HEK293 (cell line): ENCODE data around the gene GRID2.

Experiments used
- CTCF ChIA-PET: fragments of 350-600 bp; formaldehyde crosslinking; extraction: SDS; loops from one replicate; lab custom pipeline; 2021; ENCODE audit warnings: antibody characterized with exemption; lab: Yijun Ruan, JAX
- POLR2A ChIA-PET: fragments of 300-600 bp; formaldehyde crosslinking; extraction: SDS; loops from one replicate; lab custom pipeline; 2020; ENCODE audit warnings: antibody characterized with exemption, inconsistent platforms; lab: Yijun Ruan, JAX
- H3K27ac ChIP-seq: fragments of 200-500 bp; sonication (Bioruptor generic); 2 replicates; pipeline ENCODE4 v1.5.1; 2014; ENCODE audit warnings: low read depth, low read length, control low read depth, inconsistent platforms; ENCODE audit errors: extremely low read depth
- H3K36me3 ChIP-seq, 2 experiments: fragments of 200-500 bp in 1 of 2; sonication (Bioruptor generic) in 1 of 2; 1 replicate in 1 of 2; 2 replicates in 1 of 2; pipeline ENCODE4 v1.5.1; 2014 to 2017; ENCODE audit warnings: inconsistent platforms in 2 of 2, low read length in 2 of 2; ENCODE audit not compliant: control insufficient read depth in 2 of 2, insufficient read depth in 1 of 2
- H3K4me1 ChIP-seq: fragments of 200-500 bp; sonication (Bioruptor generic); 2 replicates; pipeline ENCODE4 v1.5.1; 2014; ENCODE audit warnings: mild to moderate bottlenecking, low read length, inconsistent platforms; ENCODE audit not compliant: control insufficient read depth, insufficient read depth
- H3K4me3 ChIP-seq: 2 replicates; pipeline ENCODE4 v1.5.1; 2011; ENCODE audit warnings: low read depth, mild to moderate bottlenecking, control low read depth, low read length, moderate library complexity
- H3K9me3 ChIP-seq: fragments of 200-500 bp; sonication (Bioruptor generic); 2 replicates; pipeline ENCODE4 v1.5.1; 2014; ENCODE audit warnings: low read depth, low read length, inconsistent platforms; ENCODE audit not compliant: control insufficient read depth, insufficient read depth
- MYNN ChIP-seq: fragments of 450-650 bp; formaldehyde crosslinking; IDR thresholded peaks from 2 replicates; pipeline ENCODE4 v1.5.1; 2016; ENCODE audit warnings: missing biosample characterization, missing genetic modification characterization, borderline replicate concordance
- PRDM1 ChIP-seq: fragments of 450-650 bp; formaldehyde crosslinking; IDR thresholded peaks from 2 replicates; pipeline ENCODE4; 2016; ENCODE audit warnings: missing biosample characterization, missing genetic modification characterization
- ZBTB20 ChIP-seq: fragments of 450-650 bp; formaldehyde crosslinking; IDR thresholded peaks from 2 replicates; pipeline ENCODE4 v1.5.1; 2016; ENCODE audit warnings: missing biosample characterization, missing genetic modification characterization
- ZNF184 ChIP-seq: fragments of 450-650 bp; IDR thresholded peaks from 2 replicates; pipeline ENCODE4 v1.5.1; 2018; ENCODE audit warnings: missing biosample characterization, mild to moderate bottlenecking, missing genetic modification characterization
- ZNF248 ChIP-seq: fragments of 450-650 bp; formaldehyde crosslinking; IDR thresholded peaks from 2 replicates; pipeline ENCODE4 v1.5.1; 2017; ENCODE audit warnings: missing biosample characterization, missing genetic modification characterization
- ZNF416 ChIP-seq: fragments of 450-650 bp; formaldehyde crosslinking; IDR thresholded peaks from 2 replicates; pipeline ENCODE4 v1.5.1; 2016; ENCODE audit warnings: missing biosample characterization, missing genetic modification characterization
- ZNF518A ChIP-seq: fragments of 450-650 bp; formaldehyde crosslinking; conservative IDR thresholded peaks from 2 replicates; pipeline ENCODE4 v1.5.1; 2016; ENCODE audit warnings: low read depth, missing biosample characterization, missing genetic modification characterization
- ZNF571 ChIP-seq: fragments of 450-650 bp; formaldehyde crosslinking; IDR thresholded peaks from 2 replicates; pipeline ENCODE4 v1.5.0; 2017; ENCODE audit warnings: missing biosample characterization, missing genetic modification characterization
- ZNF629 ChIP-seq: fragments of 450-650 bp; formaldehyde crosslinking; IDR thresholded peaks from 2 replicates; pipeline ENCODE4 v1.5.1; 2017; ENCODE audit warnings: missing biosample characterization, missing genetic modification characterization
- ZNF654 ChIP-seq: fragments of 450-650 bp; formaldehyde crosslinking; IDR thresholded peaks from 2 replicates; pipeline ENCODE4 v1.5.1; 2016; ENCODE audit warnings: low read depth, missing biosample characterization, missing genetic modification characterization
- ZNF76 ChIP-seq: fragments of 450-650 bp; formaldehyde crosslinking; IDR thresholded peaks from 2 replicates; pipeline ENCODE4; 2016; ENCODE audit warnings: low read depth, missing biosample characterization, missing genetic modification characterization, borderline replicate concordance
- ZNF777 ChIP-seq: fragments of 450-650 bp; formaldehyde crosslinking; IDR thresholded peaks from 2 replicates; pipeline ENCODE4 v1.5.1; 2017; ENCODE audit warnings: missing biosample characterization, missing genetic modification characterization, borderline replicate concordance
- TF ChIP-seq, protein P1 (sequence below): fragments of 450-650 bp; formaldehyde crosslinking; IDR thresholded peaks from 2 replicates; pipeline ENCODE4 v1.5.1; 2016; ENCODE audit warnings: missing biosample characterization, missing genetic modification characterization
- TF ChIP-seq, protein P2 (sequence below): fragments of 450-650 bp; formaldehyde crosslinking; IDR thresholded peaks from 2 replicates; pipeline ENCODE4 v1.5.1; 2017; ENCODE audit warnings: missing biosample characterization, missing genetic modification characterization

The GRID2 gene

DNA sequence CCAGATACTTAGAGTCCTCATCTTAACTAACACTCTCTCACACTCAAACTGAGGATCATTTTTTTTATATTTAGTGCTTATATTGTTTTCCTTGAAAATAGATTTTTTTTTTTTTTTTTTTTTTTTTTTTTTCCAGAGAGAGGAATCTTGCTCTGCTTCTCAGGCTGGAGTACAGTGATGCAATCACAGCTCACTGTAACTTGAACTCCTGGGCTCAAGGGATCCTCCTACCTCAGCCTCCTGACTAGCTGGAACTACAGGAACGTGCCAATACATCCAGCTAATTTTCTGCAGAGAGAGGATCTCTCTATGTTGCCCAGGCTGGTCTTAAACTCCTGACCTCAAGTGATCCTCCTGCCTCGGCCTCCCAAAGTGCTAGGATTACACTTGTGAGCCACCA lies 874.5 kb downstream of the GRID2 start:
- no peaks in the 10 kb centered on the region for H3K9me3 ChIP-seq
- TF ChIP-seq ZNF629 (tag by site-specific recombination) (no peak), PRDM1 (tag by site-specific recombination) (no peak), ZNF416 (no peak), ZNF248 (tag by site-specific recombination) (no peak), ZNF518A (tag by site-specific recombination) (no peak), MYNN (tag by site-specific recombination) (no peak), ZNF571 (tag by site-specific recombination) (no peak), ZNF76 (no peak), ZNF777 (tag by site-specific recombination) (no peak)
- TF ChIP-seq, protein P1, sequence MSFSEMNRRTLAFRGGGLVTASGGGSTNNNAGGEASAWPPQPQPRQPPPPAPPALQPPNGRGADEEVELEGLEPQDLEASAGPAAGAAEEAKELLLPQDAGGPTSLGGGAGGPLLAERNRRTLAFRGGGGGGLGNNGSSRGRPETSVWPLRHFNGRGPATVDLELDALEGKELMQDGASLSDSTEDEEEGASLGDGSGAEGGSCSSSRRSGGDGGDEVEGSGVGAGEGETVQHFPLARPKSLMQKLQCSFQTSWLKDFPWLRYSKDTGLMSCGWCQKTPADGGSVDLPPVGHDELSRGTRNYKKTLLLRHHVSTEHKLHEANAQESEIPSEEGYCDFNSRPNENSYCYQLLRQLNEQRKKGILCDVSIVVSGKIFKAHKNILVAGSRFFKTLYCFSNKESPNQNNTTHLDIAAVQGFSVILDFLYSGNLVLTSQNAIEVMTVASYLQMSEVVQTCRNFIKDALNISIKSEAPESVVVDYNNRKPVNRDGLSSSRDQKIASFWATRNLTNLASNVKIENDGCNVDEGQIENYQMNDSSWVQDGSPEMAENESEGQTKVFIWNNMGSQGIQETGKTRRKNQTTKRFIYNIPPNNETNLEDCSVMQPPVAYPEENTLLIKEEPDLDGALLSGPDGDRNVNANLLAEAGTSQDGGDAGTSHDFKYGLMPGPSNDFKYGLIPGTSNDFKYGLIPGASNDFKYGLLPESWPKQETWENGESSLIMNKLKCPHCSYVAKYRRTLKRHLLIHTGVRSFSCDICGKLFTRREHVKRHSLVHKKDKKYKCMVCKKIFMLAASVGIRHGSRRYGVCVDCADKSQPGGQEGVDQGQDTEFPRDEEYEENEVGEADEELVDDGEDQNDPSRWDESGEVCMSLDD (tag by site-specific recombination) = no peak
- TF ChIP-seq, all 188 proteins: peak for 0
- POLR2A ChIA-PET = no interaction called here
- Histone ChIP-seq H3K4me3 (no peak overlapping the region), H3K27ac (no peak overlapping the region), H3K36me3 (no peaks in the 10 kb centered on the region), H3K4me1 (no peaks in the 10 kb centered on the region)
- CTCF ChIA-PET = interaction anchor here (0.6 kb wide), 1 partner anchor 9 kb away, joined by 4 read pairs; no protein-coding TSS in a partner anchor

DNA sequence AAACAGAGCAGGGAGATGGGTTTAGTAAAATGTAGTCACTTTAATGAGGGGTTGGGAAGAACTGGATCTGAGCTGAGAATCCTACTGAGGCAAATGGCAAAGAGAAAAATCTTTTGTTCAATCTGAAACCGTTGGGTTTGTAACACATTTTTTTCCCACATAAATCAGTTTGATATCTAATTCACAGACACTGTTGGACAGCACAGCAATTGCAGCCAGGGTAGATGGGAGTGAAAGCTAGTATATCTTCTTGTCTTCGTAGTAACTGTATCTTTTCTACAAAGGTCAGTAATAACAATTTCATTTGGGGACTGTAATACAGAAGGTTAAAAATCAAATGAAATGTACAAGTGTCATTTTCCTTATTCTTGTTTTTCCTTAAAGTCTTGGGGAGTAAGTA lies 875.3 kb downstream of the GRID2 start:
- no peak overlapping the region for H3K27ac ChIP-seq
- no peaks in the 10 kb centered on the region for H3K9me3 ChIP-seq
- H3K36me3 ChIP-seq = no peaks in the 10 kb centered on the region
- H3K4me1 ChIP-seq = no peaks in the 10 kb centered on the region
- H3K4me3 ChIP-seq = no peak overlapping the region
- CTCF ChIA-PET = no interaction called here
- TF ChIP-seq, protein P2, sequence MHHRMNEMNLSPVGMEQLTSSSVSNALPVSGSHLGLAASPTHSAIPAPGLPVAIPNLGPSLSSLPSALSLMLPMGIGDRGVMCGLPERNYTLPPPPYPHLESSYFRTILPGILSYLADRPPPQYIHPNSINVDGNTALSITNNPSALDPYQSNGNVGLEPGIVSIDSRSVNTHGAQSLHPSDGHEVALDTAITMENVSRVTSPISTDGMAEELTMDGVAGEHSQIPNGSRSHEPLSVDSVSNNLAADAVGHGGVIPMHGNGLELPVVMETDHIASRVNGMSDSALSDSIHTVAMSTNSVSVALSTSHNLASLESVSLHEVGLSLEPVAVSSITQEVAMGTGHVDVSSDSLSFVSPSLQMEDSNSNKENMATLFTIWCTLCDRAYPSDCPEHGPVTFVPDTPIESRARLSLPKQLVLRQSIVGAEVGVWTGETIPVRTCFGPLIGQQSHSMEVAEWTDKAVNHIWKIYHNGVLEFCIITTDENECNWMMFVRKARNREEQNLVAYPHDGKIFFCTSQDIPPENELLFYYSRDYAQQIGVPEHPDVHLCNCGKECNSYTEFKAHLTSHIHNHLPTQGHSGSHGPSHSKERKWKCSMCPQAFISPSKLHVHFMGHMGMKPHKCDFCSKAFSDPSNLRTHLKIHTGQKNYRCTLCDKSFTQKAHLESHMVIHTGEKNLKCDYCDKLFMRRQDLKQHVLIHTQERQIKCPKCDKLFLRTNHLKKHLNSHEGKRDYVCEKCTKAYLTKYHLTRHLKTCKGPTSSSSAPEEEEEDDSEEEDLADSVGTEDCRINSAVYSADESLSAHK (tag by site-specific recombination) = no peak
- TF ChIP-seq ZBTB20 (tag by site-specific recombination) (no peak), ZNF654 (tag by site-specific recombination) (no peak), ZNF184 (no peak)
- POLR2A ChIA-PET = no interaction called here
